GM21825 (cell line): ENCODE results near the gene ZNF555.
"Not testable (repeated sequence)": the region's sequence is repeated elsewhere in the genome, so short reads cannot be mapped to it uniquely, and the experiment has no call there.

Experiments
- ATAC-seq: cut with Tn5 transposase; IDR thresholded peaks from one replicate; pipeline ENCODE4 v1.9.1; 2021; ENCODE audit warnings: mild to moderate bottlenecking, moderate library complexity; ENCODE audit not compliant: unreplicated experiment

ZNF555 gene

GRCh38 chr19:2806736-2807378 lies 34.4 kb upstream of the ZNF555 start:
- ATAC-seq = no peak

- no peak for ATAC-seq
Observed at GRCh38 chr19:2807379-2808128, 33.7 kb upstream of the ZNF555 start.

- no peak for ATAC-seq
Observed at GRCh38 chr19:2808129-2808941, 32.9 kb upstream of the ZNF555 start.

GRCh38 chr19:2809387-2810140 lies 31.7 kb upstream of the ZNF555 start:
- ATAC-seq = no peak

DNA sequence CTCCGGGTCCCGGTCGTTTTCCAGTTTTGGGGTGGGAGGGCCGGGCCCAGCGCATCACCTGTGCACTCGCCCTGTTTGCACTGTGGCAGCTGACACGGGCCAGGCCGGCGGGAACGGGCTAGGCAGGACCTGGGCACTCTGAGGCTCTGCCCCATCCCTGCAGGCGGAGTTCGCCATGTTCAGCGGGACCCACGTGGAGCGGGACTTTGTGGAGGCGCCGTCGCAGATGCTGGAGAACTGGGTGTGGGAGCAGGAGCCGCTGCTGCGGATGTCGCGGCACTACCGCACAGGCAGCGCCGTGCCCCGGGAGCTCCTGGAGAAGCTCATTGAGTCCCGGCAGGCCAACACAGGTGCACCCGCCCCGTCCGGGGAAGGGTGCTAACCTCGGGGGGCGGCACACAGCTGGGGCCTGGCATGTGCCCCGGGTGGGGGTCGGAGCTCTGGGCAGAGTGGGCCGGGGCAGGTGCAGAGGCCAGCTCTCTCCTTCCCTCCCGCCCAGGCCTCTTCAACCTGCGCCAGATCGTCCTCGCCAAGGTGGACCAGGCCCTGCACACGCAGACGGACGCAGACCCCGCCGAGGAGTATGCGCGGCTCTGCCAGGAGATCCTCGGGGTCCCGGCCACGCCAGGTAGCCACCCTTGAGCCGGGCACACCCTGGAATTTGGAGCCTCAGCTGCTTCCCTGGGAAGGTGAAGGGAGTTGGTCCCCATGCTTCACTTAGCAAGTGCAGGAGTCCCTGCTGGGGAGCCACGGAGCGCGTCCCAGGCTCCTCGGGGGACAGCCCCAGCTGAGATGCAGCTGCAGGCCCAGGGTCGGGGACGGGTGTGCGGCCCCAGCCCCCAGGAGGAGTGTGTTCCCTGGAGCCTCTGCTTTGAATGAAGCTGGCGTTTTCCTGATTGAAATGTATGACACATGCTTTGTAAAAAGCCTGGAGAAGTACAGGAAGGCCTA lies 30.9 kb upstream of the ZNF555 start:
- ATAC-seq = no peak

DNA sequence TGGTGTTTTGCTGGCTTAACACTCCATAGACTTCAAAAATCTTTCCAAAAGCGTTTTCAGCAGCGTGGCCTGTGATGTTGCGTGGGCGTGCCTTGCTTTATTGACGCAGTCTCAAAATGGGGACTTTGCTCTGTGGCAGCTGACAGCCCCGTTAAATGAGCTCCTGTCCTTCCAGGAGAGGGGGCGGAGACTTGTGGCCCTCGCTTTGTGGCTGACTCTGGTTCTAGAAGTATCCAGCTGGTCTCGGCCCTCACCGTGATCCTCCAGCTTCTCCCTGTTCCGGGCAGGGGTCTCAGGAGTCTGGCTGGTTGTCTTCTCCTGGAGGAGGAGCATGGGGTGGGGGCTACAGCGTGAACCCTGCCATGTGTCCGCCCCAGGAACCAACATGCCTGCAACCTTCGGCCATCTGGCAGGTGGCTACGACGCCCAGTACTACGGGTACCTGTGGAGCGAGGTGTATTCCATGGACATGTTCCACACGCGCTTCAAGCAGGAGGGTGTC lies 30.0 kb upstream of the ZNF555 start:
- no peak for ATAC-seq

GRCh38 chr19:2811735-2812413 lies 29.4 kb upstream of the ZNF555 start:
- no peak for ATAC-seq

DNA sequence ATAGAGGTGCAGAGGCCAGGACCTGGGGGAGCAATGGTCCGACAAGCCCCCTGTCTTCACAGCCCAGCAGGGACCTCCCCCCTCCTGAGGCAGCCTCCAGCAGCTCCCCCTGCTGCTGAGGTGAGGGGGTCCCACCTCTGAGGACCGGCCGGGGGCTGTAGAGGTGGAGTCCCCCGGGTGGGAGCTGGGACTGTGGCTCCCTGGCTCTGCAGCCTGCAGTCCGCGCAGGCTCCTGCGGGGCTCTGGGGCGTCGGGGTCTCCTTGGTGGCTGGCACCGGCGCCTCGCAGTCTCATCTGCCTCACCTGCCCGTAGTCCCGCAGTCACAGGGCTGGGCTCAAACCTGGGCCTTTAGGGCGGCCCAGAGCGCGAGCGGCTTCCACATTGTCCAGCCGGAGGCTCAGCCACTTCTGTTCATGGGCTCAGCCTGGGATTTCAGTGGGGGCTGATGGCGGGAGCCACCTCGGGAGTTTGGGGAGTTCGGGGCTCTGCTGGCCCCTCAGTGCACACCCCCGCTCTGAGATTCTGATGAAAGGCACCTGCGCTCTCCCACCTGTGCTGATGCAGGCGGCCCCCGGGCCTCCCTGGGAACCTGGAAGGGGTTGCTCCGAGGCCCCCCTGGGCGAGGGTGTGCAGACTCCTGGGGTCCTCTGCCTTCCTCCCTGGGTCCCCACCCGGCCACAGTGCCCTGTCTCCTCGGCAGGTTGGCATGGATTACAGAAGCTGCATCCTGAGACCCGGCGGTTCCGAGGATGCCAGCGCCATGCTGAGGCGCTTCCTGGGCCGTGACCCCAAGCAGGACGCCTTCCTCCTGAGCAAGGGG lies 28.7 kb upstream of the ZNF555 start:
- ATAC-seq = no peak

DNA sequence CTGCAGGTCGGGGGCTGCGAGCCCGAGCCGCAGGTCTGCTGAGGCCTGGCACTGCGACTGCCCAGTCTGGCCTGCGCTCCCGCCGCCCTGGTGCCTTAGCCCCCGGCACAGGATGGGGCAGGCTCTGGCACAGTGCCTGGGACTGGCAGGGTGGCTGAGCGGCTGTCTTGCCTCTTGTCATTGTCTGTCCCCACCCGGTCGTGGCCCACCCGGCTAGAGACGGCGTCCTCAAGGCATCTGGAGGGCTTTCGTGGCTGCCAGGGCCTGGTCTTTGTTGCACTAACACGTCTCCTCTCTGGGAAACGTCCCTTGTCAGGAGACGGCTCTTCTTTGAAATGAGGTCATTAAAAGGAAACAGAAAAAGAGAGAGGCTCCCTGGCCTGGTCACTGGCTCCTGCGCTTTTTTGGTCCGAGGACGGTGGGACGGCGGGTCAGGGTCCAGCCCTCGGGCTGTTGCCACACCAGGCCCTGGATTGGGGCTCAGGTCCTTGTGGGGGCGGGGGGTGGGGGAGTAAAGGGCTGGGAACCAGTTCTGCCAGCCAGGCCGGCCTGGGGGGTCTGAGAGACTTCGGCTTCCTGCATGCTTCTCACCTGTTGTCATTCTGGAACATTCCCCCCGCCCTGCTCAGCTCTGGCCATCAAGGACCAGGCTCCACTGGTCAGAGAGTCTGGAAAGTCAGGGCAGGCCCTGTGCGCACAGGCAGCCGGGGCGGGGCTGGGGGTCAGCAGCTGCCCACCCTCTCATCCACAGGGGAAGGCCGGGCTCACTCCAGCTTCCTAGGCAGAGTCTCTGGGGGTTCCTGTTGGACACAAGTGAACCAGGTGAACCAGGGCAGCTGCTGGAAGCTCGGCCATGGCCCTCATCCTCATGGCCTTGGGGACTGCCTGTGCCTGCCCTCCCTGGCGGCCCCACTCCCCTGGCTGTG lies 27.8 kb upstream of the ZNF555 start:
- no peak for ATAC-seq

DNA sequence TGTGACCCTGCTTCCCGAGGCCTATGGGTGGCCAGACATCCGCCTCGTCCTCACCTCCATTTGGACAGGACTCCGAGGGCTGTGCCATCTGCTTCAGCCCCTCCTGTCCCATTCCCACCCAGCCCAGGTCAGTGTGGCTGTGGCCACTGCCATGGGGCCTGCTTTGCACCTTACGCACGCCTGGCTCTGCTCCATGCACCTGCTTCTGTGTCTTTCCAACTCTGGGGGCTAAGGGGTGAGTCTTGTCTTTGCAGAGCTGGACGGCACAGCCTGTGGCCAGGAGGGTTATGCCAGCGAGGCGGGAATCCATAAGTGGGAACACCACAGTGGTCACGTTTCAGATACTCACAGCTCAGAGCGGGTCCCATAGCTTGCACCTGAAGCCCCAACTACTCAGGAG lies 26.8 kb upstream of the ZNF555 start:
- no peak for ATAC-seq

- no peak for ATAC-seq
Observed at GRCh38 chr19:2815191-2815614, 26.1 kb upstream of the ZNF555 start.

DNA sequence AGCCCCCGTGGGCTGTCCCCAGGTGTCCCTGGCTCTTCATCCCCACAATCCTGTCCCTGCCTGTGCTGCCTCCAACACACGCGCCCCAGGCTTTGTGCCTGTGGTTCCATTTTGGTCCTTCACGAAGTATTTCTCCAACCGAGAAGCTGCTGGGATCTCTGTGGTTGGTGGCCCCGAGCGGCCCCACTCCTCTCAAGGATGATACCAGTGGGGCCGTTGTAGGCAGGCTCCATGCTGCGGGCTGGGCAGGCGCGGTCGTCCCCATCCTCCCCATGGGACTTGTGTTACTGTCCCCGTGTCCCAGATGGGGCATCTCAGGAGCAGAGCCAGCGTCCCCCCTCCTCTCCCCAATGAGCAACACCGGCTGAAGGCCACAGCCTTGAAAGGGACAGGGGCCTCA lies 25.4 kb upstream of the ZNF555 start:
- no peak for ATAC-seq

- ATAC-seq = no peak
Observed at GRCh38 chr19:2816641-2817040, 24.6 kb upstream of the ZNF555 start.

- ATAC-seq = not testable (repeated sequence)
Observed at GRCh38 chr19:2817237-2817829, 23.9 kb upstream of the ZNF555 start.

GRCh38 chr19:2819540-2820111 lies 21.6 kb upstream of the ZNF555 start, which contains the start of gene ZNF554:
Gene ZNF554, plus strand, starts transcription at chr19:2819868. Its CDS starts 204 bp downstream, at chr19:2820072.
- peak; percentile 78 for ATAC-seq

DNA sequence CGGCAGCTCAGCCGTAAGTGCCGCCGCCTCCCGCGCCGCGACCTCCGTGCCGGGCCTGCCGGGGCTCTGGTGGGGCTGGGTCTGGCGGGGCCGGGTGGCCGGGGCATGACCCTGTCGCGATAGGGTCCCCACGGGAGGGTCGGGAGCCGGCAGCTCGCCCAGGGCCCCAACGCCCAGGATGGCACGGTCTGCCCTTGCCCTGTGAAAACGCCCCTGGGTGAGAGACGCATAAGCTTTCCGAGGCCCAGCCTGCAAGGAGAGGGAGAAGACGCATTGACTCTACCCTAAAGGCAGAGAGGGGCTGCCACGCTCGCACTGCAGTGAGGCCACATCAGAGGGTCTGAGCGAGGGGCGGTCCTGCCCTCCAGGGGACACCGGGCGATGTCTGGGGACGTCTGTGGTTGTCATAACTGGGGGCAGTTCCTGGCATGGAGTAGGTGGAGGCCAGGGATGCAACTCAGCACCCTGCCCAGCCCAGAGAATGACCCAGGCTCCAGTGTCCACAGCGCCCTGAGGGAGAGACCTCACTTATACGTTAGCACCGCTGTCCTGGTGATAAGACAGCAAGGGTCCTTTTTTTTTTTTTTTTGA lies 21.1 kb upstream of the ZNF555 start:
- peak; percentile 26 for ATAC-seq
